Measurements from ENCODE around the gene DPP10.

DPP10 gene

GRCh38 chr2:115543461-115543860, 1101.0 kb downstream of the DPP10 start:
- TF ChIP-seq FOXP2 (optimal IDR thresholded peaks at IDR 0.05; ENCODE audit: borderline replicate concordance, extremely low read depth, extremely low read length, insufficient read depth) (no peak), POLR2AphosphoS5 (IDR thresholded peaks at IDR 0.05; ENCODE audit: low read depth, low read length) (no peak), SIN3A (IDR thresholded peaks at IDR 0.05; ENCODE audit: borderline replicate concordance, insufficient read depth, low read length) (no peak), REST (IDR thresholded peaks at IDR 0.05; ENCODE audit: insufficient read depth in 1 of 2, low read depth in 2 of 2, low read length in 2 of 2) (no peak), TAF1 (IDR thresholded peaks at IDR 0.05; ENCODE audit: borderline replicate concordance, insufficient read depth, low read length) (no peak)

GRCh38 chr2:115549611-115550130, 1107.2 kb downstream of the DPP10 start:
- no peak for TF ChIP-seq SIN3A (IDR thresholded peaks at IDR 0.05; ENCODE audit: borderline replicate concordance, insufficient read depth, low read length)

GRCh38 chr2:115552726-115553125, 1110.3 kb downstream of the DPP10 start:
- TF ChIP-seq FOXP2 (optimal IDR thresholded peaks at IDR 0.05; ENCODE audit: borderline replicate concordance, extremely low read depth, extremely low read length, insufficient read depth) (no peak), REST (IDR thresholded peaks at IDR 0.05; ENCODE audit: insufficient read depth in 1 of 2, low read depth in 2 of 2, low read length in 2 of 2) (no peak), TAF1 (IDR thresholded peaks at IDR 0.05; ENCODE audit: borderline replicate concordance, insufficient read depth, low read length) (no peak), POLR2AphosphoS5 (IDR thresholded peaks at IDR 0.05; ENCODE audit: low read depth, low read length) (no peak), SIN3A (IDR thresholded peaks at IDR 0.05; ENCODE audit: borderline replicate concordance, insufficient read depth, low read length) (no peak)

- TF ChIP-seq FOXP2 (optimal IDR thresholded peaks at IDR 0.05; ENCODE audit: borderline replicate concordance, extremely low read depth, extremely low read length, insufficient read depth), result no peak
These were observed 1111.7 kb downstream of the DPP10 start for GRCh38 chr2:115554153-115554552.

- TF ChIP-seq SIN3A (IDR thresholded peaks at IDR 0.05; ENCODE audit: borderline replicate concordance, insufficient read depth, low read length) (no peak), TAF1 (IDR thresholded peaks at IDR 0.05; ENCODE audit: borderline replicate concordance, insufficient read depth, low read length) (no peak), POLR2AphosphoS5 (IDR thresholded peaks at IDR 0.05; ENCODE audit: low read depth, low read length) (no peak), FOXP2 (optimal IDR thresholded peaks at IDR 0.05; ENCODE audit: borderline replicate concordance, extremely low read depth, extremely low read length, insufficient read depth) (no peak)
These were observed 1116.3 kb downstream of the DPP10 start for GRCh38 chr2:115558725-115559124.

- TF ChIP-seq POLR2AphosphoS5 (IDR thresholded peaks at IDR 0.05; ENCODE audit: low read depth, low read length) (no peak), SIN3A (IDR thresholded peaks at IDR 0.05; ENCODE audit: borderline replicate concordance, insufficient read depth, low read length) (no peak), TAF1 (IDR thresholded peaks at IDR 0.05; ENCODE audit: borderline replicate concordance, insufficient read depth, low read length) (no peak), FOXP2 (optimal IDR thresholded peaks at IDR 0.05; ENCODE audit: borderline replicate concordance, extremely low read depth, extremely low read length, insufficient read depth) (no peak), REST (IDR thresholded peaks at IDR 0.05; ENCODE audit: insufficient read depth in 1 of 2, low read depth in 2 of 2, low read length in 2 of 2) (no peak)
These were observed 1118.2 kb downstream of the DPP10 start for GRCh38 chr2:115560666-115561065.

GRCh38 chr2:115568643-115569042, 1126.2 kb downstream of the DPP10 start:
- TF ChIP-seq SIN3A (IDR thresholded peaks at IDR 0.05; ENCODE audit: borderline replicate concordance, insufficient read depth, low read length), result no peak
- TF ChIP-seq FOXP2 (optimal IDR thresholded peaks at IDR 0.05; ENCODE audit: borderline replicate concordance, extremely low read depth, extremely low read length, insufficient read depth), result no peak
- TF ChIP-seq TAF1 (IDR thresholded peaks at IDR 0.05; ENCODE audit: borderline replicate concordance, insufficient read depth, low read length), result no peak
- no peak for TF ChIP-seq REST (IDR thresholded peaks at IDR 0.05; ENCODE audit: insufficient read depth in 1 of 2, low read depth in 2 of 2, low read length in 2 of 2)
- TF ChIP-seq POLR2AphosphoS5 (IDR thresholded peaks at IDR 0.05; ENCODE audit: low read depth, low read length), result no peak
